ENCODE results near the gene NES.

- TF ChIP-seq RCOR1 (IDR thresholded peaks at IDR 0.05; ENCODE audit: low read depth, low read length) (no peak), PBX3 (IDR thresholded peaks at IDR 0.05) (no peak), SMC3 (IDR thresholded peaks at IDR 0.05) (no peak), MYC (IDR thresholded peaks at IDR 0.05; ENCODE audit: borderline replicate concordance, low read length) (no peak), ESRRA (IDR thresholded peaks at IDR 0.05; ENCODE audit: borderline replicate concordance, low read length) (no peak), USF2 (IDR thresholded peaks at IDR 0.05) (no peak), REST (IDR thresholded peaks at IDR 0.05) (no peak), HDAC2 (IDR thresholded peaks at IDR 0.05) (no peak), EP300 (IDR thresholded peaks at IDR 0.05) (no peak), MAFK (IDR thresholded peaks at IDR 0.05; ENCODE audit: partially characterized antibody) (no peak), NFE2L2 (conservative IDR thresholded peaks at IDR 0.05; ENCODE audit: low read length) (no peak)
- TF ChIP-seq, protein P1, sequence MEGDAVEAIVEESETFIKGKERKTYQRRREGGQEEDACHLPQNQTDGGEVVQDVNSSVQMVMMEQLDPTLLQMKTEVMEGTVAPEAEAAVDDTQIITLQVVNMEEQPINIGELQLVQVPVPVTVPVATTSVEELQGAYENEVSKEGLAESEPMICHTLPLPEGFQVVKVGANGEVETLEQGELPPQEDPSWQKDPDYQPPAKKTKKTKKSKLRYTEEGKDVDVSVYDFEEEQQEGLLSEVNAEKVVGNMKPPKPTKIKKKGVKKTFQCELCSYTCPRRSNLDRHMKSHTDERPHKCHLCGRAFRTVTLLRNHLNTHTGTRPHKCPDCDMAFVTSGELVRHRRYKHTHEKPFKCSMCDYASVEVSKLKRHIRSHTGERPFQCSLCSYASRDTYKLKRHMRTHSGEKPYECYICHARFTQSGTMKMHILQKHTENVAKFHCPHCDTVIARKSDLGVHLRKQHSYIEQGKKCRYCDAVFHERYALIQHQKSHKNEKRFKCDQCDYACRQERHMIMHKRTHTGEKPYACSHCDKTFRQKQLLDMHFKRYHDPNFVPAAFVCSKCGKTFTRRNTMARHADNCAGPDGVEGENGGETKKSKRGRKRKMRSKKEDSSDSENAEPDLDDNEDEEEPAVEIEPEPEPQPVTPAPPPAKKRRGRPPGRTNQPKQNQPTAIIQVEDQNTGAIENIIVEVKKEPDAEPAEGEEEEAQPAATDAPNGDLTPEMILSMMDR (IDR thresholded peaks at IDR 0.05) = no peak
- TF ChIP-seq, protein P2, sequence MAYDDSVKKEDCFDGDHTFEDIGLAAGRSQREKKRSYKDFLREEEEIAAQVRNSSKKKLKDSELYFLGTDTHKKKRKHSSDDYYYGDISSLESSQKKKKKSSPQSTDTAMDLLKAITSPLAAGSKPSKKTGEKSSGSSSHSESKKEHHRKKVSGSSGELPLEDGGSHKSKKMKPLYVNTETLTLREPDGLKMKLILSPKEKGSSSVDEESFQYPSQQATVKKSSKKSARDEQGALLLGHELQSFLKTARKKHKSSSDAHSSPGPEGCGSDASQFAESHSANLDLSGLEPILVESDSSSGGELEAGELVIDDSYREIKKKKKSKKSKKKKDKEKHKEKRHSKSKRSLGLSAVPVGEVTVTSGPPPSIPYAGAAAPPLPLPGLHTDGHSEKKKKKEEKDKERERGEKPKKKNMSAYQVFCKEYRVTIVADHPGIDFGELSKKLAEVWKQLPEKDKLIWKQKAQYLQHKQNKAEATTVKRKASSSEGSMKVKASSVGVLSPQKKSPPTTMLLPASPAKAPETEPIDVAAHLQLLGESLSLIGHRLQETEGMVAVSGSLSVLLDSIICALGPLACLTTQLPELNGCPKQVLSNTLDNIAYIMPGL (CRISPR knock-in tag; IDR thresholded peaks at IDR 0.05; ENCODE audit: borderline replicate concordance) = no peak
These were observed 33.5 kb downstream of the NES start for GRCh38 chr1:156643778-156644092.

All from A549 (cell line).